Fibroblast of lung (primary cell): ENCODE results near the gene RASA4.
"Not testable (repeated sequence)": the region's sequence is repeated elsewhere in the genome, so short reads cannot be mapped to it uniquely, and the experiment has no call there.

Source experiments
- EZH2 ChIP-seq: IDR thresholded peaks from 2 replicates; pipeline ENCODE4 v1.5.1; 2012; ENCODE audit warnings: low read length, control low read depth, mild to moderate bottlenecking; ENCODE audit errors: missing control alignments
- TF ChIP-seq, protein P1 (sequence below), 2 donors: IDR thresholded peaks in 1 of 2; conservative IDR thresholded peaks in 1 of 2; 1 replicate in 1 of 2; 2 replicates in 1 of 2; pipeline ENCODE4 v1.5.1; 2011 to 2012; ENCODE audit warnings: low read length in 2 of 2, control low read depth in 1 of 2, inconsistent platforms in 1 of 2, low read depth in 1 of 2, mild to moderate bottlenecking in 1 of 2

DNA sequence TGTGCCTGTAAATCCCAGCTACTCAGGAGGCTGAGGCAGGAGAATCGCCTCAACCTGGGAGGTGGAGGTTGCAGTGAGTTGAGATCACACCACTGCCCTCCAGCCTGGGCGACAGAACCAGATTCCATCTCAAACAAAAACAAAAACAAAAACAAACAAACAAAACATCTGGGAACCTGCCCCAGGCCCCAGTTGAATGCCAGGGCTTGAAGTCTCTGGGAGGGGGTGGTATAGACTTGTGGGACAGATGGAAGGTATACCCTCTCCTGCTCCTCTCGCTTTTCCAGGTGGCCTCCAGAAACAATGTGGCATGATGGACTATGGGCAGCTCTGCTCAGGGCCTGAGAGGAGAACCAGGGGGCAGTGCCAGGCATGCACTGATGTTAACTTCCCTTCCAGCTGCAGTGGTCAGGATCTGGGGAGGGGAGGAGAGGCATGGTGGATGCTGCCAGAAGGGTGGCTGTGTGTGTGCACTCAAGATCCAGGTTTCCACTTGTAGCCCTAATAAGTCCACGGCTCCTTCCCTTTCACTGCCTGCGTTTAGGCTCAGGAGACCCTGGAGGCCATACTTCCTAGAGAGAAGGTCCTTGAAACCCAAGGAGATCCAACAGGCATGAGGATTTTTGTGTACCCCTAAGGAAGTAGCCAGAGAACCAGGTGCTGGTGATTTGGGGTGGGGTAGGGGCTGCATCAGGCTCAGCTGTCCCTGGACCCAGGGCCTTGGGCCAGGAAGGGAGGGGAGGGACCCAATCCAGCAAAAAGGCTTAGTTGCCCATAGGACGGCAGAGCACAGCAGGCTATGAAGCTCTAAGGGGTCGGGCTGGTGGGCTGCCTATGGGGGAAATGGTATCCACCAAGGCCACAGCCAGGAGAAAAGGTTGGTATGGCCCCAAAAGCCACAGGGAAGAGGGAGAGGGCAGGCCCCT, 39.0 kb downstream of the RASA4 start:
- TF ChIP-seq, protein P1, sequence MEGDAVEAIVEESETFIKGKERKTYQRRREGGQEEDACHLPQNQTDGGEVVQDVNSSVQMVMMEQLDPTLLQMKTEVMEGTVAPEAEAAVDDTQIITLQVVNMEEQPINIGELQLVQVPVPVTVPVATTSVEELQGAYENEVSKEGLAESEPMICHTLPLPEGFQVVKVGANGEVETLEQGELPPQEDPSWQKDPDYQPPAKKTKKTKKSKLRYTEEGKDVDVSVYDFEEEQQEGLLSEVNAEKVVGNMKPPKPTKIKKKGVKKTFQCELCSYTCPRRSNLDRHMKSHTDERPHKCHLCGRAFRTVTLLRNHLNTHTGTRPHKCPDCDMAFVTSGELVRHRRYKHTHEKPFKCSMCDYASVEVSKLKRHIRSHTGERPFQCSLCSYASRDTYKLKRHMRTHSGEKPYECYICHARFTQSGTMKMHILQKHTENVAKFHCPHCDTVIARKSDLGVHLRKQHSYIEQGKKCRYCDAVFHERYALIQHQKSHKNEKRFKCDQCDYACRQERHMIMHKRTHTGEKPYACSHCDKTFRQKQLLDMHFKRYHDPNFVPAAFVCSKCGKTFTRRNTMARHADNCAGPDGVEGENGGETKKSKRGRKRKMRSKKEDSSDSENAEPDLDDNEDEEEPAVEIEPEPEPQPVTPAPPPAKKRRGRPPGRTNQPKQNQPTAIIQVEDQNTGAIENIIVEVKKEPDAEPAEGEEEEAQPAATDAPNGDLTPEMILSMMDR (conservative IDR thresholded peaks at IDR 0.05 in 1 of 2, IDR thresholded peaks at IDR 0.05 in 1 of 2; ENCODE audit: low read depth in 1 of 2, low read length in 2 of 2), result not testable (repeated sequence)
- not testable (repeated sequence) for TF ChIP-seq EZH2
